Measurements from ENCODE around the gene CYTIP.

Gene CYTIP

GRCh38 chr2:157388827-157389226 is 55.1 kb downstream of the CYTIP start:
- TF ChIP-seq GATA2 (IDR thresholded peaks at IDR 0.05; ENCODE audit: low read depth, low read length) (no peak), GATA3 (IDR thresholded peaks at IDR 0.05; ENCODE audit: low read depth, low read length) (no peak)

- TF ChIP-seq GATA2 (IDR thresholded peaks at IDR 0.05; ENCODE audit: low read depth, low read length) (no peak), GATA3 (IDR thresholded peaks at IDR 0.05; ENCODE audit: low read depth, low read length) (no peak)
Measured at GRCh38 chr2:157386747-157387146, 57.1 kb downstream of the CYTIP start.

GRCh38 chr2:157386247-157386646 is 57.6 kb downstream of the CYTIP start:
- TF ChIP-seq GATA2 (IDR thresholded peaks at IDR 0.05; ENCODE audit: low read depth, low read length) (no peak), GATA3 (IDR thresholded peaks at IDR 0.05; ENCODE audit: low read depth, low read length) (no peak)

- TF ChIP-seq GATA3 (IDR thresholded peaks at IDR 0.05; ENCODE audit: low read depth, low read length) = no peak
- TF ChIP-seq GATA2 (IDR thresholded peaks at IDR 0.05; ENCODE audit: low read depth, low read length) = no peak
Measured at GRCh38 chr2:157377861-157378260, 66.0 kb downstream of the CYTIP start.

- no peak for TF ChIP-seq GATA2 (IDR thresholded peaks at IDR 0.05; ENCODE audit: low read depth, low read length)
- TF ChIP-seq GATA3 (IDR thresholded peaks at IDR 0.05; ENCODE audit: low read depth, low read length) = no peak
Measured at GRCh38 chr2:157376041-157376440, 67.8 kb downstream of the CYTIP start.

- TF ChIP-seq GATA3 (IDR thresholded peaks at IDR 0.05; ENCODE audit: low read depth, low read length) (no peak), GATA2 (IDR thresholded peaks at IDR 0.05; ENCODE audit: low read depth, low read length) (no peak)
Measured at GRCh38 chr2:157375384-157375783, 68.5 kb downstream of the CYTIP start.

- no peak for TF ChIP-seq GATA3 (IDR thresholded peaks at IDR 0.05; ENCODE audit: low read depth, low read length)
- no peak for TF ChIP-seq GATA2 (IDR thresholded peaks at IDR 0.05; ENCODE audit: low read depth, low read length)
Measured at GRCh38 chr2:157367704-157368103, 76.2 kb downstream of the CYTIP start.

Measured in SH-SY5Y (cell line).